Neural cell (in vitro differentiated cells): ENCODE data around the gene NLRP6.

Experiments
- CTCF ChIP-seq: fragments of 450-650 bp; IDR thresholded peaks from 2 replicates; pipeline ENCODE4 v1.5.1; 2014; ENCODE audit warnings: antibody characterized with exemption, mild to moderate bottlenecking, moderate library complexity; ENCODE audit not compliant: poor library complexity, severe bottlenecking
- EP300 ChIP-seq: fragments of 450-650 bp; conservative IDR thresholded peaks from 2 replicates; pipeline ENCODE4 v1.6.1; 2014; ENCODE audit warnings: antibody characterized with exemption, mild to moderate bottlenecking, moderate library complexity; ENCODE audit not compliant: poor library complexity, severe bottlenecking
- POLR2AphosphoS5 ChIP-seq: IDR thresholded peaks from 2 replicates; pipeline ENCODE4 v1.6.1; 2012
- SMC3 ChIP-seq: fragments of 450-650 bp; conservative IDR thresholded peaks from 2 replicates; pipeline ENCODE4 v1.6.1; 2014; ENCODE audit warnings: antibody characterized with exemption, mild to moderate bottlenecking, moderate library complexity; ENCODE audit not compliant: poor library complexity

GRCh38 chr11:255816-256215 lies 22.4 kb upstream of the NLRP6 start:
- TF ChIP-seq EP300: no peak
- no peak for TF ChIP-seq CTCF
- TF ChIP-seq SMC3: no peak
- TF ChIP-seq POLR2AphosphoS5: no peak
